HepG2 (cell line): Measurements from ENCODE around the gene TLDC2. TPM values are rescaled to one million over a fixed set of nuclear protein-coding genes. Genes with fewer than 3 reads are reported as not detected.

ENCODE experiments used
- ATAC-seq: fragments of 200-7000 bp; cut with Tn5 transposase; 3 replicates; pipeline ENCODE4 v1.9.1; 2020; ENCODE audit warnings: mild to moderate bottlenecking, moderate library complexity
- Bru-seq: library from RNA; stranded (reverse); fragments of 400-500 nt; gene quantifications from one replicate; lab custom pipeline; 2021; lab: Mats Ljungman, UMichigan
- BruChase-seq, 2 experiments: library from RNA; stranded (reverse); fragments of 400-500 nt; gene quantifications; one replicate each; lab custom pipeline; 2021; lab: Mats Ljungman, UMichigan
- BruUV-seq: library from RNA; stranded (reverse); fragments of 400-500 nt; replicated peaks from 2 replicates; lab custom pipeline; 2021; lab: Mats Ljungman, UMichigan
- CTCF ChIA-PET: fragments of 300-600 bp; formaldehyde crosslinking; extraction: SDS; loops from one replicate; lab custom pipeline; 2021; ENCODE audit warnings: low total read pairs, inconsistent platforms, low intra/inter-chr PET ratio; lab: Yijun Ruan, JAX
- POLR2A ChIA-PET: fragments of 350-600 bp; sonication (Branson Sonifier 250); formaldehyde crosslinking; loops from one replicate; lab custom pipeline; 2020; ENCODE audit warnings: antibody characterized with exemption, inconsistent platforms; lab: Yijun Ruan, JAX
- DNase-seq: peaks from one replicate; pipeline ENCODE4 v3.0.0-alpha.2; 2015; ENCODE audit warnings: low spot score
- FAIRE-seq: peaks from 3 replicates; lab custom pipeline; 2011; peaks lifted over from hg19 to GRCh38; lab: Jason Lieb, UNC
- H2AFZ ChIP-seq: one replicate; pipeline ENCODE4 v1.6.1; 2011; ENCODE audit warnings: low read length, inconsistent platforms
- H3K27ac ChIP-seq: fragments of 300-600 bp; 3 replicates; pipeline ENCODE4 v1.8.0; 2011; ENCODE audit warnings: mixed run types, mild to moderate bottlenecking, mixed read lengths, low read length, inconsistent platforms; ENCODE audit not compliant: insufficient read depth; ENCODE audit errors: extremely low read length
- H3K27me3 ChIP-seq, 2 experiments: fragments of 200-600 bp in 1 of 2; 2 replicates in 1 of 2; 3 replicates in 1 of 2; pipeline versions ENCODE4 v1.6.0 to v1.8.0; 2011; ENCODE audit warnings: low read length in 2 of 2, mild to moderate bottlenecking in 2 of 2, moderate library complexity in 2 of 2, inconsistent platforms in 1 of 2; ENCODE audit not compliant: insufficient read depth in 2 of 2, control insufficient read depth in 1 of 2
- H3K36me3 ChIP-seq, 2 experiments: fragments of 200-600 bp in 1 of 2; replicated peaks in 1 of 2; 2 replicates in 1 of 2; 3 replicates in 1 of 2; pipeline versions ENCODE4 v1.5.1 to v1.8.0; 2011; ENCODE audit warnings: low read length in 2 of 2, inconsistent platforms in 1 of 2; ENCODE audit not compliant: insufficient read depth in 2 of 2, control insufficient read depth in 1 of 2
- H3K4me1 ChIP-seq: 2 replicates; pipeline ENCODE4 v1.5.1; 2012; ENCODE audit warnings: low read length, inconsistent platforms; ENCODE audit not compliant: insufficient read depth
- H3K4me2 ChIP-seq: 2 replicates; pipeline ENCODE4 v1.6.0; 2011; ENCODE audit warnings: low read depth, low read length, inconsistent platforms
- H3K4me3 ChIP-seq, 3 experiments: fragments of 200-600 bp in 1 of 3; sonication (generic), shearing (Covaris generic) in 1 of 3; replicated peaks in 1 of 3; 2 replicates each; pipeline ENCODE4 v1.5.1; 2011 to 2016; ENCODE audit warnings: low read length in 3 of 3, inconsistent platforms in 2 of 3, low read depth in 2 of 3, mild to moderate bottlenecking in 2 of 3, control low read depth in 1 of 3, mixed read lengths in 1 of 3; ENCODE audit not compliant: insufficient read depth in 1 of 3
- H3K79me2 ChIP-seq: one replicate; pipeline ENCODE4 v1.6.1; 2011; ENCODE audit warnings: low read length, inconsistent platforms; ENCODE audit not compliant: insufficient read depth
- H3K9ac ChIP-seq: 2 replicates; pipeline ENCODE4 v1.6.0; 2011; ENCODE audit warnings: mild to moderate bottlenecking, low read depth, low read length, inconsistent platforms; ENCODE audit not compliant: insufficient read depth
- H3K9me3 ChIP-seq: 2 replicates; pipeline ENCODE4 v1.5.1; 2012; ENCODE audit warnings: mild to moderate bottlenecking, low read length
- H4K20me1 ChIP-seq: 2 replicates; pipeline ENCODE4 v1.6.0; 2011; ENCODE audit warnings: inconsistent platforms, mild to moderate bottlenecking, low read length, moderate library complexity; ENCODE audit not compliant: insufficient read depth
- HOXA3 ChIP-seq: sonication (generic); formaldehyde crosslinking; IDR thresholded peaks from 2 replicates; pipeline ENCODE4 v1.5.0; 2020; ENCODE audit warnings: missing genetic modification reagents
- KMT2A ChIP-seq: sonication (generic); formaldehyde crosslinking; IDR thresholded peaks from 2 replicates; pipeline ENCODE4 v1.4.0; 2020; ENCODE audit warnings: missing genetic modification reagents
- PITX1 ChIP-seq: sonication (generic); formaldehyde crosslinking; IDR thresholded peaks from 2 replicates; pipeline ENCODE4 v1.5.1; 2020; ENCODE audit warnings: mild to moderate bottlenecking, missing genetic modification reagents
- RXRB ChIP-seq: IDR thresholded peaks from 2 replicates; pipeline ENCODE4 v1.6.1; 2016; ENCODE audit warnings: borderline replicate concordance, missing genetic modification reagents, missing compliant biosample characterization
- ZNF713 ChIP-seq: sonication (generic); formaldehyde crosslinking; IDR thresholded peaks from 2 replicates; pipeline ENCODE4 v1.4.0; 2020; ENCODE audit warnings: mild to moderate bottlenecking, missing genetic modification reagents
- ZSCAN9 ChIP-seq: IDR thresholded peaks from 2 replicates; pipeline ENCODE4 v1.6.1; 2016; ENCODE audit warnings: borderline replicate concordance
- WGBS: methylation state at CpG from one replicate; pipeline ENCODE4 v1.1.6; 2017; ENCODE audit warnings: low lambda C conversion rate; 5-methylcytosine and 5-hydroxymethylcytosine counted together
- in situ Hi-C: cut with HindIII; loops from 2 replicates; pipeline ENCODE4 v1.10.0; 2017; ENCODE audit warnings: low pct_unique_long_range_greater_than_20kb; ENCODE audit not compliant: extremely low pct_ligation_motif_present
- intact Hi-C: fragments of 100-400 bp; cut with micrococcal nuclease; formaldehyde crosslinking; loops from one replicate; pipeline ENCODE4 v1.10.0; 2022; ENCODE audit not compliant: unreplicated experiment
- long read RNA-seq, 2 experiments: library from RNA in 1 of 2; library from polyadenylated mRNA in 1 of 2; stranded (forward) in 1 of 2; unstranded in 1 of 2; transcript quantifications; one replicate each; pipeline ENCODE4 v2.0.0, GENCODE V29; 2019 to 2022
- polyA minus RNA-seq, 3 experiments: library from RNA; depleted of rRNA, polyadenylated mRNA; stranded (reverse); fragments of >200 nt; gene quantifications; 2 replicates each; pipeline ENCODE4 v1.2.3, GENCODE V29; 2011; ENCODE audit warnings: low replicate concordance in 1 of 3
- polyA plus RNA-seq, 8 experiments: library from polyadenylated mRNA; depleted of rRNA in 3 of 8; stranded (reverse) in 7 of 8; unstranded in 1 of 8; fragments of >200 nt; fragmentation: Illumina TruSeq in 4 of 8; extraction: Trizol in 4 of 8; gene quantifications; 2 replicates each; pipeline versions ENCODE4 v1.2.1 to v1.2.3, GENCODE V29; 2011 to 2016; ENCODE audit warnings: low read depth in 4 of 8, missing spikeins in 1 of 8, mixed read lengths in 1 of 8; ENCODE audit not compliant: insufficient read depth in 1 of 8
- total RNA-seq, 5 experiments: library from RNA; depleted of rRNA; stranded (reverse); fragments of >200 nt; fragmentation: Illumina TruSeq; extraction: Trizol; gene quantifications; 2 replicates each; pipeline ENCODE4 v1.2.3, GENCODE V29; 2016; ENCODE audit warnings: low read depth in 1 of 5
- TF ChIP-seq, protein P1 (sequence below): sonication (generic); formaldehyde crosslinking; IDR thresholded peaks from 2 replicates; pipeline ENCODE4 v1.4.0; 2020; ENCODE audit warnings: low read depth, mild to moderate bottlenecking, missing genetic modification reagents
- TF ChIP-seq, protein P2 (sequence below): sonication (generic); formaldehyde crosslinking; IDR thresholded peaks from 2 replicates; pipeline ENCODE4 v1.4.0; 2020; ENCODE audit warnings: mild to moderate bottlenecking, missing genetic modification reagents, borderline replicate concordance

The TLDC2 gene
- total RNA-seq (2016; rRNA removed; fragmentation: Illumina TruSeq; extraction: Trizol): 1.2 and 1.6 TPM in 2 replicates
- total RNA-seq (2016; cell fraction: cytosol; rRNA removed; fragmentation: Illumina TruSeq; extraction: Trizol; ENCODE audit: low read depth): 0.62 and 0.81 TPM in 2 replicates
- 1.4 and 1.9 TPM in 2 replicates for total RNA-seq (2016; cell fraction: insoluble cytoplasmic fraction; rRNA removed; fragmentation: Illumina TruSeq; extraction: Trizol)
- 0.99 and 1.00 TPM in 2 replicates for total RNA-seq (2016; cell fraction: membrane; rRNA removed; fragmentation: Illumina TruSeq; extraction: Trizol)
- total RNA-seq (2016; cell fraction: nucleus; rRNA removed; fragmentation: Illumina TruSeq; extraction: Trizol): 0.91 and 1.4 TPM in 2 replicates
- 0.69 and 1.5 TPM in 2 replicates for polyA plus RNA-seq (2011; rRNA removed)
- polyA plus RNA-seq (2011; cell fraction: cytosol; rRNA removed): 0.95 and 1.1 TPM in 2 replicates
- 0.54 and 1.2 TPM in 2 replicates for polyA plus RNA-seq (2011; cell fraction: nucleus; rRNA removed)
- polyA plus RNA-seq (2012): 0.45 and 1.3 TPM in 2 replicates
- 0.27 and 0.36 TPM in 2 replicates for polyA plus RNA-seq (2016; cell fraction: cytosol; fragmentation: Illumina TruSeq; extraction: Trizol; ENCODE audit: low read depth)
- 1.3 and 1.7 TPM in 2 replicates for polyA plus RNA-seq (2016; cell fraction: insoluble cytoplasmic fraction; fragmentation: Illumina TruSeq; extraction: Trizol; ENCODE audit: low read depth)
- polyA plus RNA-seq (2016; cell fraction: membrane; fragmentation: Illumina TruSeq; extraction: Trizol; ENCODE audit: low read depth): 0.85 and 0.96 TPM in 2 replicates
- polyA plus RNA-seq (2016; cell fraction: nucleus; fragmentation: Illumina TruSeq; extraction: Trizol; ENCODE audit: insufficient read depth, low read depth): 0.45 and 0.70 TPM in 2 replicates
- polyA minus RNA-seq (2011; rRNA and poly(A)+ RNA removed; ENCODE audit: low replicate concordance): 1.4 TPM in 1 of 2 replicates, not detected in the other
- polyA minus RNA-seq (2011; cell fraction: cytosol; rRNA and poly(A)+ RNA removed): 1.2 TPM in 1 of 2 replicates, not detected in the other
- polyA minus RNA-seq (2011; cell fraction: nucleus; rRNA and poly(A)+ RNA removed): 2.2 TPM in 2 replicates
- percentile 40 among the genes with signal in this experiment for Bru-seq, nascent RNA
- percentile 29 among the genes with signal in this experiment for BruChase-seq, experiment 1, labeled RNA remaining after a 6-hour chase
- percentile 30 among the genes with signal in this experiment for BruChase-seq, experiment 2, labeled RNA remaining after a 2-hour chase
- long read RNA-seq, experiment 1, partial matches to known transcripts: 0 of 2 reads
- long read RNA-seq, experiment 1, other reads (novel, unspliced or antisense): 1 of 2 reads
- long read RNA-seq, experiment 2, partial matches to known transcripts: 0 of 1 reads
- long read RNA-seq, experiment 2, other reads (novel, unspliced or antisense): 1 of 1 reads

DNA sequence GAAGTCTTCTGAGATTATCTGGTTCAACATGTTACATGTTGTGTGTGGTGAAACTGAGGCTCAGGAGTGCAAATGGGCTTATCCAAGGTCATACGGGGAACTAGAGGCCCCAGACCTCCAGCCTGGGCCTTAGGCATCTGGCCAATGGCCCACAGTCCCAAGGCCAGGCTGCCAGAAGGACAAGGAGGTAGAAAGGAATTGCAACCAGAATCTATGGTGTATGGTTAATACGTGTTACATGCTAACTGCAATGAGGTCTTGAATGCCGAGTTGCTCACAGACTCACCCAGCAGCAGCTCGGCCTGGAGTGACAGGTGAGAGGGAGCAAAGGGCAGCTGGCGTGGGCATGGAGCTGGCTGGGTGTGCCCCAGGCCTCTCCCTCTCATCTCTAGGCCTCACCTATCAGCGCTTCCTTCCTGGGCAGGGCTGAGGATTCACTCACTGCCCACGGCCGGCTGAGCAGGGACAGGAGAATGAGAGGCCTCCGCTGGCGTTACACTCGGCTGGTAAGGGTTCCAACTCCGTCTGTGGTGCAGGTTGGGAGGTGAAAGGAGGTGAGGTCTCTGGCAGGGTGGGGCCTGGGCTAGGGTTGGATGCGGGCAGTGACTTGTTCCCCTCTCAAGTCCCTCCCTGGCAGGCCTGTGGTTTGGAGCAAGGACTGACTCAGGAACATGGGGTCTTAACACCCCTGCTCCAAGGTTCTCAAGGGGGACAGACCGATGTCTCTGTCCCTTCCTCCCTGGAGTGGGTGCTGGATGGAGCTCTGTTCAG is at the start of gene TLDC2:
Gene TLDC2, plus strand, starts transcription at position 437 of the 771 bp plus-strand sequence. Its CDS starts 37 bp downstream, at position 474.
- peak; percentile 88 for ATAC-seq
- peak; percentile 76 for FAIRE-seq
- Histone ChIP-seq H3K36me3 (no peaks in the 10 kb centered on the region), H3K4me2 (peak within 1 kb of the TSS; percentile 100), H4K20me1 (no peaks in the 10 kb centered on the region), H3K9ac (peak within 1 kb of the TSS; percentile 39), H3K4me3 (peak within 1 kb of the TSS; percentile 23 to 72 (median 50)), H3K79me2 (no peaks in the 10 kb centered on the region), H3K27me3 (no peaks in the 10 kb centered on the region), H3K4me1 (peaks cover 62% of the 10 kb centered on the region), H3K9me3 (no peaks in the 10 kb centered on the region), H2AFZ (peak within 1 kb of the TSS; percentile 49), H3K27ac (no peak within 1 kb of the TSS)
- intact Hi-C loops (loop anchor here (1.0 kb wide), 1 partner anchor 12 kb away; no protein-coding TSS in a partner anchor), in situ Hi-C loops (no loop called here)
- peak; percentile 86 for DNase-seq
- ChIA-PET POLR2A (interaction anchor here (1.2 to 3.2 kb wide), 5 partner anchors 10 to 130 kb away, joined by 3 to 22 read pairs (median 11); partner anchors contain the start of genes DSN1 and NDRG3), CTCF (no interaction called here)
- BruUV-seq: no TSS peak
- WGBS: 4% methylated on average over 12 of the region's 14 CpGs
- TF ChIP-seq, protein P1, sequence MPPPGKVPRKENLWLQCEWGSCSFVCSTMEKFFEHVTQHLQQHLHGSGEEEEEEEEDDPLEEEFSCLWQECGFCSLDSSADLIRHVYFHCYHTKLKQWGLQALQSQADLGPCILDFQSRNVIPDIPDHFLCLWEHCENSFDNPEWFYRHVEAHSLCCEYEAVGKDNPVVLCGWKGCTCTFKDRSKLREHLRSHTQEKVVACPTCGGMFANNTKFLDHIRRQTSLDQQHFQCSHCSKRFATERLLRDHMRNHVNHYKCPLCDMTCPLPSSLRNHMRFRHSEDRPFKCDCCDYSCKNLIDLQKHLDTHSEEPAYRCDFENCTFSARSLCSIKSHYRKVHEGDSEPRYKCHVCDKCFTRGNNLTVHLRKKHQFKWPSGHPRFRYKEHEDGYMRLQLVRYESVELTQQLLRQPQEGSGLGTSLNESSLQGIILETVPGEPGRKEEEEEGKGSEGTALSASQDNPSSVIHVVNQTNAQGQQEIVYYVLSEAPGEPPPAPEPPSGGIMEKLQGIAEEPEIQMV: peak; percentile 56
- 0 out of 2 replicates have a peak, but pooled peaks have one; percentile 71 for TF ChIP-seq ZNF713 (CRISPR knock-in tag)
- TF ChIP-seq PITX1 (CRISPR knock-in tag): peak; percentile 54; the same call in 1 of the 2 replicates
- 0 out of 2 replicates have a peak, but pooled peaks have one; percentile 40 for TF ChIP-seq ZSCAN9 (CRISPR knock-in tag)
- TF ChIP-seq HOXA3: peak; percentile 57
- TF ChIP-seq, protein P2, sequence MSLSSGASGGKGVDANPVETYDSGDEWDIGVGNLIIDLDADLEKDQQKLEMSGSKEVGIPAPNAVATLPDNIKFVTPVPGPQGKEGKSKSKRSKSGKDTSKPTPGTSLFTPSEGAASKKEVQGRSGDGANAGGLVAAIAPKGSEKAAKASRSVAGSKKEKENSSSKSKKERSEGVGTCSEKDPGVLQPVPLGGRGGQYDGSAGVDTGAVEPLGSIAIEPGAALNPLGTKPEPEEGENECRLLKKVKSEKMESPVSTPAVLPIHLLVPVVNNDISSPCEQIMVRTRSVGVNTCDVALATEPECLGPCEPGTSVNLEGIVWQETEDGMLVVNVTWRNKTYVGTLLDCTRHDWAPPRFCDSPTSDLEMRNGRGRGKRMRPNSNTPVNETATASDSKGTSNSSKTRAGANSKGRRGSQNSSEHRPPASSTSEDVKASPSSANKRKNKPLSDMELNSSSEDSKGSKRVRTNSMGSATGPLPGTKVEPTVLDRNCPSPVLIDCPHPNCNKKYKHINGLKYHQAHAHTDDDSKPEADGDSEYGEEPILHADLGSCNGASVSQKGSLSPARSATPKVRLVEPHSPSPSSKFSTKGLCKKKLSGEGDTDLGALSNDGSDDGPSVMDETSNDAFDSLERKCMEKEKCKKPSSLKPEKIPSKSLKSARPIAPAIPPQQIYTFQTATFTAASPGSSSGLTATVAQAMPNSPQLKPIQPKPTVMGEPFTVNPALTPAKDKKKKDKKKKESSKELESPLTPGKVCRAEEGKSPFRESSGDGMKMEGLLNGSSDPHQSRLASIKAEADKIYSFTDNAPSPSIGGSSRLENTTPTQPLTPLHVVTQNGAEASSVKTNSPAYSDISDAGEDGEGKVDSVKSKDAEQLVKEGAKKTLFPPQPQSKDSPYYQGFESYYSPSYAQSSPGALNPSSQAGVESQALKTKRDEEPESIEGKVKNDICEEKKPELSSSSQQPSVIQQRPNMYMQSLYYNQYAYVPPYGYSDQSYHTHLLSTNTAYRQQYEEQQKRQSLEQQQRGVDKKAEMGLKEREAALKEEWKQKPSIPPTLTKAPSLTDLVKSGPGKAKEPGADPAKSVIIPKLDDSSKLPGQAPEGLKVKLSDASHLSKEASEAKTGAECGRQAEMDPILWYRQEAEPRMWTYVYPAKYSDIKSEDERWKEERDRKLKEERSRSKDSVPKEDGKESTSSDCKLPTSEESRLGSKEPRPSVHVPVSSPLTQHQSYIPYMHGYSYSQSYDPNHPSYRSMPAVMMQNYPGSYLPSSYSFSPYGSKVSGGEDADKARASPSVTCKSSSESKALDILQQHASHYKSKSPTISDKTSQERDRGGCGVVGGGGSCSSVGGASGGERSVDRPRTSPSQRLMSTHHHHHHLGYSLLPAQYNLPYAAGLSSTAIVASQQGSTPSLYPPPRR (CRISPR knock-in tag): peak; percentile 44; the same call in 1 of the 2 replicates
- TF ChIP-seq RXRB (CRISPR knock-in tag): peak; percentile 54; the same call in 1 of the 2 replicates
- TF ChIP-seq KMT2A (CRISPR knock-in tag): peak; percentile 37; the same call in 1 of the 2 replicates
